Natural killer cell treated with Interleukin-12 subunit alpha and Interleukin-12 subunit beta and Interleukin-15 and Interleukin-18, amount 100 ng/mL, for 72 hours (primary cell): ENCODE measurements around the gene TACC2. TPM values are rescaled to one million over a fixed set of nuclear protein-coding genes. Genes with fewer than 3 reads are reported as not detected.
"Not testable (repeated sequence)": the region's sequence is repeated elsewhere in the genome, so short reads cannot be mapped to it uniquely, and the experiment has no call there.

ENCODE experiments used
- ATAC-seq, 2 donors: fragments of 150-1000 bp; cut with Tn5 transposase in 1 of 2; sonication (Bioruptor Pico), chemical (Tn5 transposase) in 1 of 2; 2 replicates each; pipeline ENCODE4 v1.10.0; 2021
- DNase-seq: peaks from one replicate; pipeline ENCODE4 v3.0.0; 2022; ENCODE audit warnings: low spot score
- H3K27ac Mint-ChIP-seq, 2 donors: 1 replicate in 1 of 2; 2 replicates in 1 of 2; pipeline ENCODE4 v1.8.0; 2022; ENCODE audit warnings: mixed read lengths in 2 of 2, mild to moderate bottlenecking in 1 of 2, moderate library complexity in 1 of 2
- H3K27me3 Mint-ChIP-seq, 2 donors: 1 replicate in 1 of 2; 2 replicates in 1 of 2; pipeline ENCODE4 v1.8.0; 2022; ENCODE audit warnings: mixed read lengths in 2 of 2
- H3K36me3 Mint-ChIP-seq: one replicate; pipeline ENCODE4 v1.8.0; 2022; ENCODE audit warnings: mixed read lengths
- H3K4me1 Mint-ChIP-seq, 2 donors: 1 replicate in 1 of 2; 2 replicates in 1 of 2; pipeline ENCODE4 v1.8.0; 2022; ENCODE audit warnings: low read depth in 2 of 2, mixed read lengths in 2 of 2, mild to moderate bottlenecking in 1 of 2
- H3K4me3 Mint-ChIP-seq: one replicate; pipeline ENCODE4 v1.8.0; 2022; ENCODE audit warnings: mixed read lengths
- H3K9me3 Mint-ChIP-seq: 2 replicates; pipeline ENCODE4 v1.8.0; 2022; ENCODE audit warnings: mixed read lengths
- total RNA-seq, 2 donors: library from RNA; stranded (reverse); gene quantifications; one replicate each; pipeline ENCODE4 v1.2.3, GENCODE V29; 2022

TACC2 gene
- total RNA-seq, 2 donors from 2014 or later, result not detected

GRCh38 chr10:122022276-122022675 is 33.3 kb downstream of the TACC2 start:
- peaks cover 0 to 5% of the 10 kb centered on the region in 2 donors for H3K27me3 Mint-ChIP-seq
- H3K4me3 Mint-ChIP-seq, result no peak overlapping the region
- H3K27ac Mint-ChIP-seq, result no peak overlapping the region
- DNase-seq, result no peak
- H3K9me3 Mint-ChIP-seq, result no peaks in the 10 kb centered on the region
- ATAC-seq, result no peak
- no peaks in the 10 kb centered on the region for H3K36me3 Mint-ChIP-seq
- no peaks in the 10 kb centered on the region for H3K4me1 Mint-ChIP-seq

- DNase-seq, H3K4me3 Mint-ChIP-seq, H3K27me3 Mint-ChIP-seq, H3K9me3 Mint-ChIP-seq, ATAC-seq, H3K4me1 Mint-ChIP-seq, H3K27ac Mint-ChIP-seq, H3K36me3 Mint-ChIP-seq: not testable (repeated sequence)
Observed at GRCh38 chr10:122023257-122023656, 34.3 kb downstream of the TACC2 start.

- Mint-ChIP-seq H3K4me3 (no peak overlapping the region), H3K27ac (no peak overlapping the region), H3K36me3 (no peaks in the 10 kb centered on the region), H3K9me3 (no peaks in the 10 kb centered on the region), H3K27me3 (peaks cover 7 to 19% of the 10 kb centered on the region in 2 donors), H3K4me1 (no peaks in the 10 kb centered on the region)
- no peak for DNase-seq
- ATAC-seq, result no peak
Observed at GRCh38 chr10:122029499-122030199, 40.7 kb downstream of the TACC2 start.

GRCh38 chr10:122030200-122030552 is 41.2 kb downstream of the TACC2 start:
- Mint-ChIP-seq H3K4me3 (no peak overlapping the region), H3K27ac (no peak overlapping the region), H3K36me3 (no peaks in the 10 kb centered on the region)

GRCh38 chr10:122033224-122033926 is 44.4 kb downstream of the TACC2 start:
- no peak for ATAC-seq
- DNase-seq, result no peak
- Mint-ChIP-seq H3K4me1 (no peaks in the 10 kb centered on the region), H3K27ac (no peak overlapping the region), H3K9me3 (no peaks in the 10 kb centered on the region), H3K4me3 (no peak overlapping the region), H3K36me3 (no peaks in the 10 kb centered on the region), H3K27me3 (peaks cover 23 to 29% of the 10 kb centered on the region in 2 donors)

More at GRCh38 chr10:122030200-122030552, 41.2 kb downstream of the TACC2 start:
- no peaks in the 10 kb centered on the region for H3K4me1 Mint-ChIP-seq
- ATAC-seq, result no peak
- H3K27me3 Mint-ChIP-seq, result peaks cover 7 to 19% of the 10 kb centered on the region in 2 donors
- no peaks in the 10 kb centered on the region for H3K9me3 Mint-ChIP-seq
- DNase-seq, result no peak

GRCh38 chr10:122034149-122034756 is 45.3 kb downstream of the TACC2 start:
- Mint-ChIP-seq H3K36me3 (no peaks in the 10 kb centered on the region), H3K4me3 (no peak overlapping the region), H3K9me3 (no peaks in the 10 kb centered on the region), H3K27me3 (peaks cover 24 to 36% of the 10 kb centered on the region in 2 donors), H3K4me1 (no peaks in the 10 kb centered on the region), H3K27ac (no peak overlapping the region)
- ATAC-seq (no peak), DNase-seq (no peak)

GRCh38 chr10:122040786-122041185 is 51.8 kb downstream of the TACC2 start:
- Mint-ChIP-seq H3K9me3 (no peaks in the 10 kb centered on the region), H3K4me1 (no peaks in the 10 kb centered on the region), H3K27me3 (peaks cover 18 to 31% of the 10 kb centered on the region in 2 donors), H3K36me3 (no peaks in the 10 kb centered on the region), H3K27ac (no peak overlapping the region), H3K4me3 (no peak overlapping the region)
- ATAC-seq (no peak), DNase-seq (no peak)

GRCh38 chr10:122042836-122043235 is 53.9 kb downstream of the TACC2 start:
- no peak overlapping the region for H3K4me3 Mint-ChIP-seq
- DNase-seq (no peak), ATAC-seq (no peak)
- H3K36me3 Mint-ChIP-seq, result no peaks in the 10 kb centered on the region
- H3K27ac Mint-ChIP-seq, result no peak overlapping the region
- peaks cover 14 to 20% of the 10 kb centered on the region in 2 donors for H3K27me3 Mint-ChIP-seq
- H3K9me3 Mint-ChIP-seq, result no peaks in the 10 kb centered on the region
- H3K4me1 Mint-ChIP-seq, result no peaks in the 10 kb centered on the region

GRCh38 chr10:122044045-122044661 is 55.2 kb downstream of the TACC2 start:
- DNase-seq (no peak), ATAC-seq (no peak)
- Mint-ChIP-seq H3K36me3 (no peaks in the 10 kb centered on the region), H3K9me3 (no peaks in the 10 kb centered on the region), H3K27me3 (peaks cover 7 to 15% of the 10 kb centered on the region in 2 donors), H3K4me1 (no peaks in the 10 kb centered on the region), H3K27ac (no peak overlapping the region), H3K4me3 (no peak overlapping the region)

- ATAC-seq (no peak), DNase-seq (no peak)
- no peak overlapping the region for H3K4me3 Mint-ChIP-seq
- H3K27ac Mint-ChIP-seq, result no peak overlapping the region
- H3K36me3 Mint-ChIP-seq, result no peaks in the 10 kb centered on the region
- H3K27me3 Mint-ChIP-seq, result peaks cover 7 to 12% of the 10 kb centered on the region in 2 donors
- H3K9me3 Mint-ChIP-seq, result no peaks in the 10 kb centered on the region
- H3K4me1 Mint-ChIP-seq, result no peaks in the 10 kb centered on the region
Observed at GRCh38 chr10:122044713-122045112, 55.8 kb downstream of the TACC2 start.

- no peak for ATAC-seq
- Mint-ChIP-seq H3K4me3 (no peak overlapping the region), H3K9me3 (no peaks in the 10 kb centered on the region), H3K36me3 (no peaks in the 10 kb centered on the region), H3K27me3 (peaks cover 7 to 12% of the 10 kb centered on the region in 2 donors), H3K4me1 (no peaks in the 10 kb centered on the region), H3K27ac (no peak overlapping the region)
- no peak for DNase-seq
Observed at GRCh38 chr10:122045212-122045611, 56.2 kb downstream of the TACC2 start.

- Mint-ChIP-seq H3K27ac (no peak overlapping the region), H3K27me3 (peaks cover 7 to 12% of the 10 kb centered on the region in 2 donors), H3K4me1 (no peaks in the 10 kb centered on the region), H3K36me3 (no peaks in the 10 kb centered on the region), H3K9me3 (no peaks in the 10 kb centered on the region), H3K4me3 (no peak overlapping the region)
- no peak for DNase-seq
- ATAC-seq, result no peak
Observed at GRCh38 chr10:122047560-122047959, 58.6 kb downstream of the TACC2 start.

GRCh38 chr10:122049076-122049475 is 60.1 kb downstream of the TACC2 start:
- no peaks in the 10 kb centered on the region for H3K36me3 Mint-ChIP-seq
- peaks cover 12% of the 10 kb centered on the region in 2 donors for H3K27me3 Mint-ChIP-seq

GRCh38 chr10:122050311-122050710 is 61.3 kb downstream of the TACC2 start:
- DNase-seq, result no peak
- Mint-ChIP-seq H3K27me3 (peaks cover 5 to 7% of the 10 kb centered on the region in 2 donors), H3K36me3 (no peaks in the 10 kb centered on the region), H3K27ac (no peak overlapping the region), H3K4me3 (no peak overlapping the region), H3K4me1 (no peaks in the 10 kb centered on the region), H3K9me3 (no peaks in the 10 kb centered on the region)
- no peak for ATAC-seq

More at GRCh38 chr10:122049076-122049475, 60.1 kb downstream of the TACC2 start:
- Mint-ChIP-seq H3K4me1 (no peaks in the 10 kb centered on the region), H3K27ac (no peak overlapping the region), H3K9me3 (no peaks in the 10 kb centered on the region), H3K4me3 (no peak overlapping the region)
- DNase-seq (no peak), ATAC-seq (no peak)
